Activated CD8-positive, alpha-beta T cell treated with anti-CD3 and anti-CD28 coated beads for 36 hours (primary cell): Measurements from ENCODE around the gene GEMIN5. TPM values are rescaled to one million over a fixed set of nuclear protein-coding genes. Genes with fewer than 3 reads are reported as not detected.
A peak's percentile ranks its signal among the peaks of the same experiment; 100 is the strongest.

ENCODE experiments used
- ATAC-seq: fragments of 200-7000 bp; cut with Tn5 transposase; one replicate; pipeline ENCODE4 v1.10.0; 2021; ENCODE audit warnings: mild to moderate bottlenecking, moderate library complexity
- CTCF ChIA-PET: fragments of 350-600 bp; sonication (Branson Sonifier 250); formaldehyde crosslinking; loops from one replicate; lab custom pipeline; 2021; ENCODE audit warnings: antibody characterized with exemption; lab: Charles Lee
- POLR2A ChIA-PET: fragments of 350-600 bp; sonication (Branson Sonifier 250); formaldehyde crosslinking; loops from one replicate; lab custom pipeline; 2021; ENCODE audit warnings: antibody characterized with exemption; lab: Charles Lee
- DNase-seq: peaks from one replicate; pipeline ENCODE4 v3.0.0-alpha.2; 2020
- H3K27ac Mint-ChIP-seq: one replicate; pipeline ENCODE4 v1.8.0; 2021; ENCODE audit warnings: mild to moderate bottlenecking, mixed read lengths
- H3K27me3 Mint-ChIP-seq: one replicate; pipeline ENCODE4 v1.8.0; 2021; ENCODE audit warnings: mixed read lengths
- H3K36me3 Mint-ChIP-seq: one replicate; pipeline ENCODE4 v1.8.0; 2021; ENCODE audit warnings: low read depth, mixed read lengths
- H3K4me1 Mint-ChIP-seq: one replicate; pipeline ENCODE4 v1.8.0; 2021; ENCODE audit warnings: low read depth, mixed read lengths
- H3K4me3 Mint-ChIP-seq: one replicate; pipeline ENCODE4 v1.8.0; 2021; ENCODE audit warnings: mild to moderate bottlenecking, moderate library complexity, mixed read lengths
- H3K9me3 Mint-ChIP-seq: one replicate; pipeline ENCODE4 v1.8.0; 2021; ENCODE audit warnings: mixed read lengths
- intact Hi-C: fragments of 100-400 bp; cut with micrococcal nuclease; formaldehyde crosslinking; loops from one replicate; pipeline ENCODE4 v1.10.0; 2022
- total RNA-seq, 2 experiments: library from RNA; stranded (reverse); gene quantifications; one replicate each; pipeline ENCODE4 v1.2.3, GENCODE V29; 2021
- TF ChIP-seq, protein P1 (sequence below): fragments of 200-600 bp; IDR thresholded peaks from one replicate; pipeline ENCODE4 v1.8.0; 2022; ENCODE audit warnings: antibody characterized with exemption, mild to moderate bottlenecking

Gene GEMIN5
- total RNA-seq, 2 experiments from 2014 or later = 32.1 to 33.0 TPM

DNA sequence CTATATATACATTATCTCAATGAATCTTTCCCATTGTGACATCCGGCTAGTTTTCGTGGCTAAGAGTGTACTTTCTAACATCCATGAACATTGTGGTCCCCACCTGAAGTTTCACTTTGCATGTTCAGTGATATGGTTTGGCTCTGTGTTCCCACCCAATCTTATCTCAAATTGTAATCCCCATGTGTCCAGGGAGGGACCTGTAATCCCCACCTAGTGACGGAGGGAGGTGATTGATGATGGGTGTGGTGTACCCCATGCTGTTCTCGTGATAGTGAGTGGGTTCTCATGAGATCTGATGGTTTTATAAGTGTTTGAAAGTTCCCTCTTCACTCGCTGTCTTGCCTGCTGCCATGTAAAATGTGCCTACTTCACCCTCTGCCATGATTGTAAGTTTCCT, 30.9 kb upstream of the GEMIN5 start:
- Mint-ChIP-seq H3K27ac (no peak overlapping the region), H3K4me3 (no peak overlapping the region), H3K27me3 (no peaks in the 10 kb centered on the region), H3K9me3 (no peaks in the 10 kb centered on the region), H3K36me3 (peaks cover 19% of the 10 kb centered on the region), H3K4me1 (no peaks in the 10 kb centered on the region)
- CTCF ChIA-PET = no interaction called here
- intact Hi-C loops = no loop called here
- TF ChIP-seq, protein P1, sequence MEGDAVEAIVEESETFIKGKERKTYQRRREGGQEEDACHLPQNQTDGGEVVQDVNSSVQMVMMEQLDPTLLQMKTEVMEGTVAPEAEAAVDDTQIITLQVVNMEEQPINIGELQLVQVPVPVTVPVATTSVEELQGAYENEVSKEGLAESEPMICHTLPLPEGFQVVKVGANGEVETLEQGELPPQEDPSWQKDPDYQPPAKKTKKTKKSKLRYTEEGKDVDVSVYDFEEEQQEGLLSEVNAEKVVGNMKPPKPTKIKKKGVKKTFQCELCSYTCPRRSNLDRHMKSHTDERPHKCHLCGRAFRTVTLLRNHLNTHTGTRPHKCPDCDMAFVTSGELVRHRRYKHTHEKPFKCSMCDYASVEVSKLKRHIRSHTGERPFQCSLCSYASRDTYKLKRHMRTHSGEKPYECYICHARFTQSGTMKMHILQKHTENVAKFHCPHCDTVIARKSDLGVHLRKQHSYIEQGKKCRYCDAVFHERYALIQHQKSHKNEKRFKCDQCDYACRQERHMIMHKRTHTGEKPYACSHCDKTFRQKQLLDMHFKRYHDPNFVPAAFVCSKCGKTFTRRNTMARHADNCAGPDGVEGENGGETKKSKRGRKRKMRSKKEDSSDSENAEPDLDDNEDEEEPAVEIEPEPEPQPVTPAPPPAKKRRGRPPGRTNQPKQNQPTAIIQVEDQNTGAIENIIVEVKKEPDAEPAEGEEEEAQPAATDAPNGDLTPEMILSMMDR = no peak
- DNase-seq (no peak), ATAC-seq (no peak)
- POLR2A ChIA-PET = interaction anchor here (0.7 kb wide), 1 partner anchor 241 kb away, joined by 3 read pairs; no protein-coding TSS in a partner anchor

DNA sequence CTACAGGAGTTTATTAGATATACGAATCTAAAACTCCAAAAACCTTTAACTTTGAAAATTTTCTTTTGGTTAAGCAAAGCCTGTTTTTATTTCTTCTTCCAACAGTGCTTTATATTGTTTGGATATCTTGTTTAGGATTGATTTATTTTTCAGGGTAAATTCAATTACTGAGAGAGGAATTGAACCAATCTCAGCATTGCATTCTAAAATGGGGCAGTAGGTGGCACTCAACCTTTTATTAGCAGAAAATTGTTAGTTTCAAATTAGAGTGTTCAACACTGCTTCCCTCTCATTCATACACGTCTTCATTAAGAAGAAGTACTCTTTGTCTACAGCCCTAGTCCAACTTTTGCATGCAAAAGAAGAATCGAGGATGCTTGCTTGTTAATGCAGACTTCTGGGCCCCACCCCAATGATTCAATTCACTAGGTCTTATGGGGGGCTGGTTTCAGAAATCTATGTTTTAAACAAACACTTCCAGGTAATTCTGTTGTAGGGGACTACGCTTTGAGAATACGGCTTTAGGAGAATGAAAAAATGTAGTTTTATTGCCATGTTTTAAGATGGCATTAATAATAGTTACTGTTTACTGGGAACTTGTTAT, 29.5 kb upstream of the GEMIN5 start:
- Mint-ChIP-seq H3K27me3 (no peaks in the 10 kb centered on the region), H3K4me1 (no peaks in the 10 kb centered on the region), H3K9me3 (no peaks in the 10 kb centered on the region), H3K27ac (no peak overlapping the region), H3K36me3 (peaks cover 24% of the 10 kb centered on the region), H3K4me3 (no peak overlapping the region)
- CTCF ChIA-PET = interaction anchor here (0.9 to 1.2 kb wide), 2 partner anchors 10 to 21 kb away, joined by 3 to 4 read pairs; no protein-coding TSS in a partner anchor
- TF ChIP-seq, protein P1 = peak; percentile 34
- POLR2A ChIA-PET = interaction anchor here (1.1 kb wide), 1 partner anchor 29 kb away, joined by 3 read pairs; no protein-coding TSS in a partner anchor
- DNase-seq = peak; percentile 4
- no peak for ATAC-seq
- intact Hi-C loops = no loop called here

DNA sequence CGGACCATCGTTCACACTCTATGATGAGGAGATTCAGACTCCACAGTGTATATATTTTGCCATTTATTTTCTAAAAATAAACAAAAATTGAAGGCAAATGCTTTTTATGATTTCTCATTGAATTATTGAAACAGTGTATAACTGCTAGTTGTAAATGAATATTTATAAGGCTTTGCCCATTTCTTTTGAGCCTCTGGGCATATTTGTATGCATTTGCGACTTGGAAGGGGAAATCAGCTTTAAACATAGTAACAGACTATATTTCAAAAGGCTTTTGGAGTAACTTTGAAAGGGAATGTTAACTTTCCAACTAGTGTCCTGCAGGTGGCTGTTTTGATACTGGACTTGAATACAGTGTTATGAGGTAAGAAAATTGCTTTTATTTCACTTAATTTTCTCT, 28.9 kb upstream of the GEMIN5 start:
- CTCF ChIA-PET = no interaction called here
- DNase-seq = no peak
- no peaks in the 10 kb centered on the region for H3K4me1 Mint-ChIP-seq
- TF ChIP-seq, protein P1 = no peak
- H3K4me3 Mint-ChIP-seq = no peak overlapping the region
- peaks cover 26% of the 10 kb centered on the region for H3K36me3 Mint-ChIP-seq
- H3K9me3 Mint-ChIP-seq = no peaks in the 10 kb centered on the region
- POLR2A ChIA-PET = no interaction called here
- intact Hi-C loops = no loop called here
- ATAC-seq = no peak
- no peak overlapping the region for H3K27ac Mint-ChIP-seq
- H3K27me3 Mint-ChIP-seq = no peaks in the 10 kb centered on the region

DNA sequence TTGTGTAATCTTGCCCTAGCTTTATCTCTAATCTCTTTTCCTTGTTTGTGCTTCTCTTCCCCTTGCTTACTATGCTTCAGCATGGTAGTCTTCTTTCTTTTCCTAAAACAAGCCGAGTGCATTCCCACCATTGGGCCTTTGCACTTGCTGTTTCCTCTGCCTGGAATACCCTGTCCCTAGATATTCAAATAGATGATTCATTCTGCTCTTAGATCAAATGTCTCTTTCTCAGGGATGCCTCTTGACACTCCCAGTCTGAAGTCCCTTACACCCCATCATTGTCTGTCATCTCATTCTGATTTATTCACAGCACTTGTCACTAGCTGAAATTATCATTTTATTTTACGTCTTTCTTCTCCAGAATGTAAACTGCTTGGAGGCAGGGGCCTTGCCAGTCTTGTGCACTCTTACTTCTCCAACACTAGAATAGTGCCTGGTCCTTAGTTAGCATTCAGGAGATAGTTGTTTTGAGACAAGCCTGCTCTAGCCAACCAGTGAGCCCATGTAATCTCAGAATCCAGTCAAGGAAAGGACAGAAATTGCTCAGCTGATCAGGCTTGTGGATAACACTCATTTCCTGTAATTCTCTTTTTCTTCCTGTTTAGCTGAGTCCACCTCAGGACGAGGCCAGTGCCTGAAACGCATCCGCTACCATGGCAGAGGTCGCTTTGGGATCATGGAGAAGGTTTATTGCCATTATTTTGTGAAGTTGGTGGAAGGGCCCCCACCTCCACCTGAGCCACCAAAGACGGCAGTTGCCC, 28.2 kb upstream of the GEMIN5 start:
- POLR2A ChIA-PET = no interaction called here
- Mint-ChIP-seq H3K9me3 (no peaks in the 10 kb centered on the region), H3K27me3 (no peaks in the 10 kb centered on the region), H3K27ac (no peak overlapping the region), H3K36me3 (peaks cover 26% of the 10 kb centered on the region), H3K4me1 (no peaks in the 10 kb centered on the region), H3K4me3 (no peak overlapping the region)
- DNase-seq (no peak), ATAC-seq (no peak)
- intact Hi-C loops = no loop called here
- CTCF ChIA-PET = no interaction called here
- TF ChIP-seq, protein P1 = no peak

DNA sequence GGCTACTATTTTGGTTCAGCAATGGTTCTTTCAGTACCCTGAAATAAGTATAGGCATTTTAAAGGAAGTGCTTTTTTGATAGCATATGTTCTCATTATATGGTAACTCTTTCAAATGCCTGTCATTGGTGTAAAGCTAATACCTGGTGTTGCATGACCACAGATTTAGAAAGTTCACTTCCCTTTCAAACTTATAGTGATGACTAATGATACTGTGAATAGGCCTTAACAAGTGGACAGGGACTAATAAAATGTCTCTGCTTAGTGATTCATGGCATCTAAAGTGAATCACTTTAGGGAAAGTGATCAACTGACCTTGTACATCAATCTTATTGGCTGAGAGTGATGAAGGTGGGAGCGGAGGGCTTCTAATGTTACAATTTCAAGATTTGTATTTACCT, 24.5 kb upstream of the GEMIN5 start:
- Mint-ChIP-seq H3K4me3 (no peak overlapping the region), H3K27me3 (no peaks in the 10 kb centered on the region), H3K36me3 (peaks cover 25% of the 10 kb centered on the region), H3K4me1 (no peaks in the 10 kb centered on the region), H3K9me3 (no peaks in the 10 kb centered on the region), H3K27ac (no peak overlapping the region)
- POLR2A ChIA-PET = interaction anchor here (0.8 kb wide), 1 partner anchor 12 kb away, joined by 3 read pairs; no protein-coding TSS in a partner anchor
- TF ChIP-seq, protein P1 = no peak
- intact Hi-C loops = no loop called here
- no peak for DNase-seq
- ATAC-seq = no peak
- CTCF ChIA-PET = no interaction called here
